ENCODE data around the gene LRFN2.

The LRFN2 gene

DNA sequence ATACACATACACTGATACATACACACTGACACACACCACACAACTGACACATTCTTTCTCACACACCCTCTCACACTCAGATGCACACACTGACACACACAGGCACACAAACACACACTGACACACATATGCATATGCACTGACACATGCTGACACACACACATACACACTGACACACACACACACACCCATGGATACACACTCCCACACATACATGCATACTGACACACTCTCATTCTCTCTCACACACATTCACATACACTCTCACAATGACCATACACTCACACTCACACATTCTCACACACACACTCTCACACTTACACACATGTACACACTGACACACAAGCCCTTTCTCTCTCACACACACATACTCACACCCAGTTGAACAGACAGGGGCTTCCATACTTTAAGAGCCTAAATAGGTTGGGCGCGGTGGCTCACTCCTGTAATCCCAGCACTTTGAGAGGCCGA lies 236.4 kb downstream of the LRFN2 start:
- no peak for DNase-seq (ENCODE audit: low read depth, low spot score)

DNA sequence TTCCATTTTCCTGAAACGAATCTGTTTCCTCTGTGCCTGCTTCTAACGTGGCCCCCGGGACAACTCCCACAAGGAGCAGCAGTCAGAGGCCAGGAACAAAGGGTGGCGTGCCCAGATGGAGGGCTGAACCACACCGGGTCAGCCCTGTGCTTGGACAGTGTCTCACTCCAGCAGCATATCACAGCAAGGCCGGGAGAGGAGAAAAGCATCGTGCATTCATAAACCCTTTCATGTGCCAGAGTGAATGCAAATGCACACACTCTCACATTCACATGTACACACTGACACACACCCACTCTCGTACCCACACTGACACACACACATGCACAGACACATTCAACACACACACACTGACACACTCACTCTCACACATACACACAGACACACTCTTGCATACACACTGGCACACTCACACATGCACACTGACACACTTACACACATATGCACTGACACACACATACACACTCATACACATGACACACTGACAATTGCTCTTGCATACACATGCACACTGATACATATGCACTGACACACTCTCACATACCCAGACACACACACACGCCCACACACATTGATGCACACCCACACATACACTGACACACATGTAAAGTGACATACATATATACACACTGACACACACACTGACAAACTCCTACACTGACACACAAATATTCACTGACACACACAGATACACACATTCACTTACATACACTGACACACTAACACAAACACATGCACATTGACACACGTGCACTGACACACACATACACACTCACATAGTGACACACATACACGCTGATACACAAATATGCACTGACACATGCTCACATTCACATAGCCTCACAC lies 237.0 kb downstream of the LRFN2 start:
- no peak for DNase-seq (ENCODE audit: low read depth, low spot score)

DNA sequence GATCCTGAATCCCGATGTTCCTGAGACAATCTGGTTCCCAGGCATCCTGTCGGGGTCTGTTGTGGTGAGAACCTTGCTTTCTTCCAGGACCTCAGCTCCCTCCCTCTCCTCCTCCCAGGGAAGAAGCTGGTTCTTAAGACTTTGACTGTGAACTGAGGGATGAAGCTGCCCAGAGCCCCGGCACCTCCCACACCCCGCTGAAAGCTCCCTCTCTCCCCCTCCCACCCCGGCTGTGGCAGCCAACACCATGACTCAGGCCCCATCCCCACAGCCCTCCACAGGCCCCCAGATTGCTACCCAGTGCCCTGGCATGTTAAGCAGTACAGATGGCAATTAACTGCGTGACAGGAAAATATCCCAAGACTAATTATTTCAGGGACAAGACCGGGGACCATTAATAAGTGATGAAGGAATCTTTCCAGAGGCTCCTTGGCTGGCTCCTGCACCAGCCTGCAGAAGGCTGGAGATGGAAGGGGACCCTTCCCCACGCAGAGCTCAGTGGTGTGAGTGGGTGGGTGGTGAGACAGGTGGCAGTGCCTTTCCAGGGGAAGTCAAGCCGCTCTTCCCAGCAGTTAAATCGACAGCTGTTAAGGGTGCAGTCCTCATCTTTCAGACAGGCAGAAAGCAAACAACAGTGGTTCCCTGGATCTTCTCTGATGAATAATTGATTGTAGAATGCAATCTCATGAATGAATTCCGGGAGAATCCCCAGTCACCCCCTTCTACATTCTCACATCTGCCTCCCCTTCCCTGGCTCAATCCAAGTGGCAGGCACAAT lies 237.9 kb downstream of the LRFN2 start:
- no peak for DNase-seq (ENCODE audit: low read depth, low spot score)

- no peak for DNase-seq (ENCODE audit: low read depth, low spot score)
Measured at GRCh38 chr6:40348591-40348990, 238.6 kb downstream of the LRFN2 start.

GRCh38 chr6:40347571-40348011 lies 239.6 kb downstream of the LRFN2 start:
- DNase-seq (ENCODE audit: low read depth, low spot score), result no peak

GRCh38 chr6:40346246-40346645 lies 240.9 kb downstream of the LRFN2 start:
- no peak for DNase-seq (ENCODE audit: low read depth, low spot score)

- DNase-seq (ENCODE audit: low read depth, low spot score), result no peak
Measured at GRCh38 chr6:40344566-40345167, 242.5 kb downstream of the LRFN2 start.

GRCh38 chr6:40343877-40344565 lies 243.1 kb downstream of the LRFN2 start:
- DNase-seq (ENCODE audit: low read depth, low spot score), result no peak

DNA sequence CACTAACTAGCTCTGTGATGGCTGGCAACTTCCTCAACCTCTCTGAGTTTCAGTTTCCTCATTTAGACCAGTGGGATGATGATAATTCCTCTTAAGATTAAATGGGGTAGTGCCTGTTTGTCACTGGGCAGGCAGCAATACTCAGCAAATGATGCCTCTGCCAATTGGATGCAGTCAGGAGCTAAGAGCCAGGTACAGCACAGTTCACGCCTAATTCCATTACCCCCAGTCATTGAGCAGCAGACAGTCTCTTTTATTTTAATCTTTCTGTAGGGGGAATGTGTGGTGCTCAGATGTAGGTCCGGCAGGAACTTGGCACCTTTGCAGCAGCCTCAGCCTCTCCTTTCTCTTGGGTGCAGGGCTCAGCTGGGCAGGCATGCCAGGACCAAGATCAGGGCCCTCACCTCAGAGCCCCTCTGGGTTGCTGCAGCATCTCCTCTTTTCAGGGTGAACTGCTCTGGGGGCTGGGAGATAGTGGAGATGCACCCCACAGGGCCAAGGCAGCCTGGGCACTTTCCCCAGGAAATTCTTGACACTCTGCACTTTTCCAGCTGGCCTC lies 243.8 kb downstream of the LRFN2 start:
- no peak for DNase-seq (ENCODE audit: low read depth, low spot score)

- DNase-seq (ENCODE audit: low read depth, low spot score), result no peak
Measured at GRCh38 chr6:40342723-40343122, 244.4 kb downstream of the LRFN2 start.

DNA sequence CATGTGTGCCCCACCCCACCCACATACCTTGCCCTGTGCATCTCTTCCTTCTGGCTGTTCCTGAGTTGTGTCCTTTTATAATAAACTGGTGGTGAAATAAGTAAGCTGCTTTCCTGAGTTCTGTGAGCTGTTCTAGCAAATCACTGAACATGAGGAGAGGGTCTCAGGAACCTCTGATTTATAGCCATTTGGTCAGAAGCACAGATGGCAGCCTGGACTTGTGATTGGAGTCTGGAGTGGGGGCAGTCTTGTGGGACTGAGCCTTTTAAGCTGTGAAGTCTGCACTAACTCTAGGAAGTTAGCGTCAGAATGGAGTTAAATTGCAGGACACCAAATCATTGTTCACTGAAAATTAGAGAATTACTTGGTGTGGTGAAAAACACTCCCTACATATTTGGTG lies 245.4 kb downstream of the LRFN2 start:
- DNase-seq (ENCODE audit: low read depth, low spot score), result no peak
